Upper lobe of left lung (tissue), 6 donors: Measurements from ENCODE around the gene ENDOV. TPM values are rescaled to one million over a fixed set of nuclear protein-coding genes. Genes with fewer than 3 reads are reported as not detected.

Experiments used
- ATAC-seq, 2 donors: fragments of 200-7000 bp; cut with Tn5 transposase; one replicate each; pipeline ENCODE4 v1.9.1; 2022; ENCODE audit warnings: mild to moderate bottlenecking in 2 of 2, moderate library complexity in 2 of 2; ENCODE audit not compliant: low FRiP score in 2 of 2
- DNase-seq, 2 donors: peaks; one replicate each; pipeline ENCODE4 v3.0.0-alpha.2; 2019 to 2020
- H3K27ac ChIP-seq, 4 donors: fragments of 200-600 bp; sonication (generic); one replicate each; pipeline ENCODE4 v1.5.1; 2016 to 2019
- H3K27me3 ChIP-seq, 4 donors: fragments of 200-600 bp; sonication (generic); one replicate each; pipeline ENCODE4 v1.5.1; 2017 to 2019
- H3K36me3 ChIP-seq, 4 donors: fragments of 200-600 bp; sonication (generic); one replicate each; pipeline ENCODE4 v1.5.1; 2016 to 2019
- H3K4me1 ChIP-seq, 4 donors: fragments of 200-600 bp; sonication (generic); one replicate each; pipeline ENCODE4 v1.5.1; 2018 to 2019
- H3K4me3 ChIP-seq, 4 donors: fragments of 200-600 bp; sonication (generic); one replicate each; pipeline ENCODE4 v1.5.1; 2017 to 2019; ENCODE audit warnings: mild to moderate bottlenecking in 2 of 4, moderate library complexity in 1 of 4
- H3K9me3 ChIP-seq, 4 donors: fragments of 200-600 bp; sonication (generic); one replicate each; pipeline ENCODE4 v1.5.1; 2018 to 2019
- CTCF ChIP-seq, 6 experiments: fragments of 450-650 bp in 4 of 6; fragments of 200-600 bp in 2 of 6; sonication (generic) in 2 of 6; IDR thresholded peaks; one replicate each; pipeline ENCODE4 v1.5.1; 2016 to 2019; ENCODE audit warnings: antibody characterized with exemption in 6 of 6
- EP300 ChIP-seq, 4 donors: sonication (generic); formaldehyde crosslinking; IDR thresholded peaks; one replicate each; pipeline ENCODE4 v1.5.1; 2017; ENCODE audit warnings: antibody characterized with exemption in 4 of 4, control low read depth in 2 of 4
- POLR2A ChIP-seq, 4 donors: fragments of 450-650 bp; IDR thresholded peaks; one replicate each; pipeline ENCODE4 v1.5.1; 2016 to 2017; ENCODE audit warnings: antibody characterized with exemption in 4 of 4, mild to moderate bottlenecking in 2 of 4
- POLR2AphosphoS5 ChIP-seq, 2 donors: sonication (generic); formaldehyde crosslinking; IDR thresholded peaks; one replicate each; pipeline ENCODE4 v1.5.1; 2017; ENCODE audit warnings: antibody characterized with exemption in 2 of 2
- WGBS, 2 donors: methylation state at CpG; one replicate each; pipeline ENCODE4 v1.1.5; 2017 to 2018; 5-methylcytosine and 5-hydroxymethylcytosine counted together
- total RNA-seq, 6 donors: library from RNA; depleted of rRNA in 4 of 6; stranded (reverse); fragments of >200 nt in 4 of 6; gene quantifications; one replicate each; pipeline versions ENCODE4 v1.1.0 to v1.2.1, GENCODE V29; 2016 to 2021
- donor health status: DM: no; HTN: no; CAD: no; lungs with moderate emphysema.
- donor health status: DM: no; HTN: yes; CAD: no; lungs with severe emphysema.

The ENDOV gene
- total RNA-seq, 6 donors from 2014 or later: 16.7 to 93.2 (median 25.6) TPM

GRCh38 chr17:80443916-80444643 lies 29.1 kb downstream of the ENDOV start:
- no peak overlapping the region for H3K27ac ChIP-seq
- ATAC-seq (no peak), DNase-seq (peak in 1 of 2 donors; percentile 77)
- no peaks in the 10 kb centered on the region for H3K27me3 ChIP-seq
- TF ChIP-seq CTCF (IDR thresholded peaks at IDR 0.05) (no peak), POLR2AphosphoS5 (IDR thresholded peaks at IDR 0.05) (no peak), EP300 (IDR thresholded peaks at IDR 0.05) (no peak), POLR2A (IDR thresholded peaks at IDR 0.05) (no peak)
- H3K4me1 ChIP-seq: no peaks in the 10 kb centered on the region
- H3K4me3 ChIP-seq: no peak overlapping the region
- no peaks in the 10 kb centered on the region for H3K36me3 ChIP-seq
- 51 to 60% methylated on average over 9 to 27 of the region's 31 CpGs for WGBS, 2 donors
- H3K9me3 ChIP-seq: no peaks in the 10 kb centered on the region

GRCh38 chr17:80444644-80444979 lies 29.6 kb downstream of the ENDOV start:
- H3K27me3 ChIP-seq: no peaks in the 10 kb centered on the region
- WGBS, 2 donors: 68 to 78% methylated on average over 3 to 5 of the region's 6 CpGs
- no peaks in the 10 kb centered on the region for H3K36me3 ChIP-seq
- ATAC-seq: no peak
- DNase-seq: peak in 1 of 2 donors; percentile 37
- H3K9me3 ChIP-seq: no peaks in the 10 kb centered on the region
- no peak for TF ChIP-seq POLR2A (IDR thresholded peaks at IDR 0.05)
- no peak for TF ChIP-seq POLR2AphosphoS5 (IDR thresholded peaks at IDR 0.05)
- no peak for TF ChIP-seq EP300 (IDR thresholded peaks at IDR 0.05)
- TF ChIP-seq CTCF (IDR thresholded peaks at IDR 0.05): no peak
- no peak overlapping the region for H3K27ac ChIP-seq
- H3K4me1 ChIP-seq: no peaks in the 10 kb centered on the region
- no peak overlapping the region for H3K4me3 ChIP-seq

- 68% methylated on average over 25 of the region's 26 CpGs; no CpG with 5 or more reads in 1 of the 2 donors for WGBS, 2 donors
- Histone ChIP-seq H3K4me3 (no peak overlapping the region), H3K27ac (no peak overlapping the region), H3K27me3 (no peaks in the 10 kb centered on the region), H3K4me1 (peaks cover 0 to 3% (median 2%) of the 10 kb centered on the region in 4 donors), H3K36me3 (no peaks in the 10 kb centered on the region), H3K9me3 (no peaks in the 10 kb centered on the region)
- DNase-seq: peak in 1 of 2 donors; percentile 70
- TF ChIP-seq CTCF (IDR thresholded peaks at IDR 0.05) (no peak), POLR2A (IDR thresholded peaks at IDR 0.05) (no peak), POLR2AphosphoS5 (IDR thresholded peaks at IDR 0.05) (no peak), EP300 (IDR thresholded peaks at IDR 0.05) (no peak)
- ATAC-seq: no peak
Observed at GRCh38 chr17:80445007-80445725, 30.2 kb downstream of the ENDOV start.

GRCh38 chr17:80445726-80446110 lies 30.8 kb downstream of the ENDOV start:
- Histone ChIP-seq H3K27me3 (no peaks in the 10 kb centered on the region), H3K27ac (no peak overlapping the region), H3K4me3 (no peak overlapping the region), H3K9me3 (no peaks in the 10 kb centered on the region), H3K36me3 (no peaks in the 10 kb centered on the region), H3K4me1 (peaks cover 3 to 8% (median 6%) of the 10 kb centered on the region in 4 donors)
- TF ChIP-seq POLR2AphosphoS5 (IDR thresholded peaks at IDR 0.05) (no peak), CTCF (IDR thresholded peaks at IDR 0.05) (no peak)
- 89% methylated on average over 10 of the region's 10 CpGs; no CpG with 5 or more reads in 1 of the 2 donors for WGBS, 2 donors
- peak in 1 of 2 donors; percentile 55 for DNase-seq
- no peak for ATAC-seq
